Kidney (tissue), 14 donors: ENCODE results near the gene GBA3. TPM values are rescaled to one million over a fixed set of nuclear protein-coding genes. Genes with fewer than 3 reads are reported as not detected.

ENCODE experiments used
- DNase-seq, 5 donors: peaks; one replicate each; pipeline ENCODE4 v3.0.0-alpha.2; 2013 to 2020
- FAIRE-seq: peaks from 2 replicates; lab custom pipeline; 2012; peaks lifted over from hg19 to GRCh38; lab: Jason Lieb, UNC
- H3K27ac ChIP-seq, 2 donors: one replicate each; pipeline ENCODE4 v1.7.0; 2013; ENCODE audit warnings: low read depth in 2 of 2, low read length in 2 of 2, inconsistent platforms in 1 of 2
- H3K27me3 ChIP-seq: one replicate; pipeline ENCODE4 v1.7.1; 2013; ENCODE audit warnings: low read length, inconsistent platforms; ENCODE audit not compliant: control insufficient read depth, insufficient read depth
- H3K36me3 ChIP-seq, 3 donors: one replicate each; pipeline versions ENCODE4 v1.7.0 to v1.7.1; 2013; ENCODE audit warnings: low read length in 3 of 3, control low read depth in 1 of 3, inconsistent platforms in 1 of 3; ENCODE audit not compliant: insufficient read depth in 3 of 3, control insufficient read depth in 2 of 3
- H3K4me1 ChIP-seq, 3 donors: one replicate each; pipeline versions ENCODE4 v1.7.0 to v1.7.1; 2013; ENCODE audit warnings: low read length in 3 of 3, inconsistent platforms in 1 of 3, low read depth in 1 of 3; ENCODE audit not compliant: control insufficient read depth in 2 of 3, insufficient read depth in 2 of 3
- H3K4me3 ChIP-seq, 3 donors: one replicate each; pipeline versions ENCODE4 v1.7.0 to v1.8.1; 2013; ENCODE audit warnings: low read length in 3 of 3, control low read depth in 1 of 3, inconsistent platforms in 1 of 3
- H3K9ac ChIP-seq, 3 donors: one replicate each; pipeline versions ENCODE4 v1.7.0 to v1.7.1; 2013; ENCODE audit warnings: low read length in 3 of 3, control low read depth in 1 of 3, inconsistent platforms in 1 of 3
- H3K9me3 ChIP-seq, 3 donors: one replicate each; pipeline versions ENCODE4 v1.7.0 to v1.7.1; 2013; ENCODE audit warnings: low read length in 3 of 3, control low read depth in 1 of 3, inconsistent platforms in 1 of 3; ENCODE audit not compliant: control insufficient read depth in 2 of 3, insufficient read depth in 1 of 3
- CTCF ChIP-seq: IDR thresholded peaks from 3 replicates; pipeline ENCODE4 v1.5.1; 2012; ENCODE audit warnings: mild to moderate bottlenecking, moderate library complexity, borderline replicate concordance; ENCODE audit not compliant: insufficient read depth; ENCODE audit errors: extremely low read depth
- intact Hi-C: fragments of 100-400 bp; cut with DNase I; formaldehyde crosslinking; loops from one replicate; pipeline ENCODE4 v1.11.1; 2022
- polyA plus RNA-seq: library from polyadenylated mRNA; stranded (reverse); fragments of 350-450 nt; fragmentation: Illumina TruSeq; extraction: RNeasy Lipid Tissue Mini Kit (QIAGEN cat#74804); gene quantifications from one replicate; pipeline ENCODE4 v1.2.3, GENCODE V29; 2014; ENCODE audit warnings: low read depth, low replicate concordance; ENCODE audit not compliant: insufficient read depth
- total RNA-seq: library from RNA; stranded (reverse); fragmentation: NEBNext Ultra II Directional; extraction: Animal tissue kit (Norgen Biotek cat#: 25700); gene quantifications from one replicate; pipeline ENCODE4 v1.2.1, GENCODE V29; 2021
- donor health status: control.
- donor health status: control.
- donor health status: control.
- donor health status: control.
- donor health status: control.
- donor health status: DM: yes; HTN: yes; CAD: no.
- donor health status: Normal renal cell carcinoma (clear cell type).

GBA3 gene
- total and polyA plus RNA-seq, 2 donors from 2014 or later = 40.9 to 59.0 TPM

GRCh38 chr4:22850630-22851029 is 157.9 kb downstream of the GBA3 start:
- FAIRE-seq (no peak), DNase-seq (no peak)
- H3K9ac ChIP-seq = no peak overlapping the region
- H3K27ac ChIP-seq = no peak overlapping the region
- peaks cover 0 to 9% (median 0%) of the 10 kb centered on the region in 3 donors for H3K4me1 ChIP-seq
- no peaks in the 10 kb centered on the region for H3K9me3 ChIP-seq
- intact Hi-C loops = no loop called here
- H3K36me3 ChIP-seq = no peaks in the 10 kb centered on the region
- H3K4me3 ChIP-seq = no peak overlapping the region
- no peak for TF ChIP-seq CTCF
- no peaks in the 10 kb centered on the region for H3K27me3 ChIP-seq

- no peaks in the 10 kb centered on the region for H3K27me3 ChIP-seq
- no peaks in the 10 kb centered on the region for H3K4me1 ChIP-seq
- H3K27ac ChIP-seq = no peak overlapping the region
- no peak overlapping the region for H3K9ac ChIP-seq
- no peak for DNase-seq
- H3K36me3 ChIP-seq = no peaks in the 10 kb centered on the region
- no peak for TF ChIP-seq CTCF
- H3K9me3 ChIP-seq = no peaks in the 10 kb centered on the region
- no peak overlapping the region for H3K4me3 ChIP-seq
- FAIRE-seq = no peak
- intact Hi-C loops = no loop called here
These were observed 164.7 kb downstream of the GBA3 start for GRCh38 chr4:22857411-22857810.

GRCh38 chr4:22859318-22859717 is 166.6 kb downstream of the GBA3 start:
- H3K27me3 ChIP-seq = no peaks in the 10 kb centered on the region
- H3K4me3 ChIP-seq = no peak overlapping the region
- H3K9me3 ChIP-seq = no peaks in the 10 kb centered on the region
- TF ChIP-seq CTCF = no peak
- H3K4me1 ChIP-seq = no peaks in the 10 kb centered on the region
- intact Hi-C loops = no loop called here
- FAIRE-seq (no peak), DNase-seq (no peak)
- H3K27ac ChIP-seq = no peak overlapping the region
- H3K36me3 ChIP-seq = no peaks in the 10 kb centered on the region
- H3K9ac ChIP-seq = no peak overlapping the region

Other genes with a start within 250 kb of the GBA3 start
- 28.7 TPM for gene ADGRA3, start 176.9 kb upstream of the GBA3 start, total RNA-seq
- 8.2 TPM for gene ADGRA3, start 176.9 kb upstream of the GBA3 start, polyA plus RNA-seq